Activated CD8-positive, alpha-beta T cell treated with anti-CD3 and anti-CD28 coated beads for 36 hours (primary cell): ENCODE results near the gene FYN. TPM values are rescaled to one million over a fixed set of nuclear protein-coding genes. Genes with fewer than 3 reads are reported as not detected.

Experiments used
- ATAC-seq: fragments of 200-7000 bp; cut with Tn5 transposase; one replicate; pipeline ENCODE4 v1.10.0; 2021; ENCODE audit warnings: mild to moderate bottlenecking, moderate library complexity
- CTCF ChIA-PET: fragments of 350-600 bp; sonication (Branson Sonifier 250); formaldehyde crosslinking; loops from one replicate; lab custom pipeline; 2021; ENCODE audit warnings: antibody characterized with exemption; lab: Charles Lee
- POLR2A ChIA-PET: fragments of 350-600 bp; sonication (Branson Sonifier 250); formaldehyde crosslinking; loops from one replicate; lab custom pipeline; 2021; ENCODE audit warnings: antibody characterized with exemption; lab: Charles Lee
- DNase-seq: peaks from one replicate; pipeline ENCODE4 v3.0.0-alpha.2; 2020
- H3K27ac Mint-ChIP-seq: one replicate; pipeline ENCODE4 v1.8.0; 2021; ENCODE audit warnings: mild to moderate bottlenecking, mixed read lengths
- H3K27me3 Mint-ChIP-seq: one replicate; pipeline ENCODE4 v1.8.0; 2021; ENCODE audit warnings: mixed read lengths
- H3K36me3 Mint-ChIP-seq: one replicate; pipeline ENCODE4 v1.8.0; 2021; ENCODE audit warnings: low read depth, mixed read lengths
- H3K4me1 Mint-ChIP-seq: one replicate; pipeline ENCODE4 v1.8.0; 2021; ENCODE audit warnings: low read depth, mixed read lengths
- H3K4me3 Mint-ChIP-seq: one replicate; pipeline ENCODE4 v1.8.0; 2021; ENCODE audit warnings: mild to moderate bottlenecking, moderate library complexity, mixed read lengths
- H3K9me3 Mint-ChIP-seq: one replicate; pipeline ENCODE4 v1.8.0; 2021; ENCODE audit warnings: mixed read lengths
- intact Hi-C: fragments of 100-400 bp; cut with micrococcal nuclease; formaldehyde crosslinking; loops from one replicate; pipeline ENCODE4 v1.10.0; 2022
- total RNA-seq, 2 experiments: library from RNA; stranded (reverse); gene quantifications; one replicate each; pipeline ENCODE4 v1.2.3, GENCODE V29; 2021
- TF ChIP-seq, protein P1 (sequence below): fragments of 200-600 bp; IDR thresholded peaks from one replicate; pipeline ENCODE4 v1.8.0; 2022; ENCODE audit warnings: antibody characterized with exemption, mild to moderate bottlenecking

The FYN gene
- total RNA-seq, 2 experiments from 2014 or later = 384 to 386 TPM

DNA sequence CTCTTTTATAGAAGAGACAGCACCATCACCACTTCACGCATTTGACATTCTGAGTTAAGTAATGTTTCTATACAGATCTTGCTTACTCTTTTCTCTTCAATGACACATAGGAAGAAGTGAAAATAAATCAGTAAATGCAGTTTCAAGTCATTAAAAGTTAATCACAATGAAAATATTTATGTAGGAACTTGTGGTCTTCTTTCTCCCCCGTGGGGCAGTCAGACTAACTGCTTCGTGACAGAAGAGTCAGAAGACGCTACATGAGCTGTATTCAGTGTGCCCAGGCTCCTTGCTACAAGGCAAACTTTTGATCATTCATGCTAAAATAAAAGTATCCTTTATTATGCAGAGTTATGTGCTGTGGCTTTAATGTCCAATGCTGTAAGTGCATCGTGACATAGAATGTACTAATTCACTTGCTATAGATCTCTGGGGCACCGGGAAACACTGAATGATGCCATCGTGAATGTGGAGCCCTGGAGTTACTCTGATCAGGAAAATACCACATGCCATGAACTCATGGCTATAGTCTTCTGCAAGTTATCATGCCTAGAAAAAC lies 149.8 kb downstream of the FYN start:
- no peak for DNase-seq
- TF ChIP-seq, protein P1, sequence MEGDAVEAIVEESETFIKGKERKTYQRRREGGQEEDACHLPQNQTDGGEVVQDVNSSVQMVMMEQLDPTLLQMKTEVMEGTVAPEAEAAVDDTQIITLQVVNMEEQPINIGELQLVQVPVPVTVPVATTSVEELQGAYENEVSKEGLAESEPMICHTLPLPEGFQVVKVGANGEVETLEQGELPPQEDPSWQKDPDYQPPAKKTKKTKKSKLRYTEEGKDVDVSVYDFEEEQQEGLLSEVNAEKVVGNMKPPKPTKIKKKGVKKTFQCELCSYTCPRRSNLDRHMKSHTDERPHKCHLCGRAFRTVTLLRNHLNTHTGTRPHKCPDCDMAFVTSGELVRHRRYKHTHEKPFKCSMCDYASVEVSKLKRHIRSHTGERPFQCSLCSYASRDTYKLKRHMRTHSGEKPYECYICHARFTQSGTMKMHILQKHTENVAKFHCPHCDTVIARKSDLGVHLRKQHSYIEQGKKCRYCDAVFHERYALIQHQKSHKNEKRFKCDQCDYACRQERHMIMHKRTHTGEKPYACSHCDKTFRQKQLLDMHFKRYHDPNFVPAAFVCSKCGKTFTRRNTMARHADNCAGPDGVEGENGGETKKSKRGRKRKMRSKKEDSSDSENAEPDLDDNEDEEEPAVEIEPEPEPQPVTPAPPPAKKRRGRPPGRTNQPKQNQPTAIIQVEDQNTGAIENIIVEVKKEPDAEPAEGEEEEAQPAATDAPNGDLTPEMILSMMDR = no peak
- Mint-ChIP-seq H3K27me3 (no peaks in the 10 kb centered on the region), H3K4me3 (no peak overlapping the region), H3K27ac (no peak overlapping the region), H3K4me1 (peaks cover 97% of the 10 kb centered on the region), H3K9me3 (no peaks in the 10 kb centered on the region), H3K36me3 (peaks cover 78% of the 10 kb centered on the region)
- ChIA-PET CTCF (interaction anchor here (1.0 to 5.0 kb wide), 9 partner anchors 13 to 274 kb away, joined by 3 to 30 read pairs (median 5); no protein-coding TSS in a partner anchor), POLR2A (interaction anchor here (0.9 to 1.5 kb wide), 3 partner anchors 29 to 100 kb away, joined by 3 read pairs; no protein-coding TSS in a partner anchor)
- ATAC-seq = no peak
- intact Hi-C loops = no loop called here

DNA sequence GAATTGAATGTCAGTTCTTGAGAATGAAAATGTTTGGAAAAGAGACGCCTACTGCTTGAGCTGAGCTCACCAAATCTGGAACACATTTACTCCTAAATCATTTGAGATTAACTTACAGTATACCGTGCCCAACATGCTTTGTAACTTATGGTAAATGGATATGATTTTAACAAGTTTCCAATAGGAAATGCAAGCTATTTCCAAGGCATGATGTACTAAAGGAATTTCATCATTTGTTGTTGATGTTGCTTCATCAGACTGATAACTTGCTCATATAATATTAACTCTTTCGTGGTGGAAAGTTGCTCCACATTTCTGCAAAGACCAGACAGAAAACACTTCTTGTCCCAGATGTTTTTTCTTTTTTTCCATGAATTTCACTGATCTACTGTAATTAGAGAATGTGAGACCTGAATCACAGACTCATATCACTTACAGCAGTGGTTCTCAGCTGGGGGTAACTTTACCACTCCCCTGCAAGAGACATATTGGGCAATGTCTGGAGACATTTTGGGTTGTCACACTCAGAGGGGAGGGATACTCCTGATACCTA lies 151.0 kb downstream of the FYN start:
- H3K9me3 Mint-ChIP-seq = no peaks in the 10 kb centered on the region
- CTCF ChIA-PET = interaction anchor here (0.6 to 5.0 kb wide), 20 partner anchors 8 to 286 kb away, joined by 3 to 30 read pairs (median 4); no protein-coding TSS in a partner anchor
- TF ChIP-seq, protein P1 = no peak

DNA sequence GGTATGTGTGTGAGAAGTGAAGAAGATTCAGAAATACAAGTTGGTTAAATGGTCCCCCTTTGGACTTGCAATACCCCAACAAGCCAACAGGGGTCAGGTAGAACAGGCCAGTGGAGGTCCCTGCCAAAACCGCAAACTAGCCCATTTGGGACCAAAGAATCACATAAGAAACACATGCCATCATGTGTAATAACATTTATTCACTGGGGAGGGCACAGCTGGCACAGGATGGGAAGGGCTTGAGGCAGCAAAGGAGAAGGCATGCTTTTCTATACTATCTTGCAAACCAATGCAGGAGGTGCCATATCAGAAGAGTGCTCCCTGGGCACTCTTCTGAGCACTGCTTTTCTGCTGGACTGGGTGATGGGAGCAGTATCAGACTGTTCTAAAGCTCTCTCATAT lies 151.5 kb downstream of the FYN start:
- TF ChIP-seq, protein P1 = peak; percentile 66
- no peaks in the 10 kb centered on the region for H3K9me3 Mint-ChIP-seq
- no peak overlapping the region for H3K4me3 Mint-ChIP-seq
- intact Hi-C loops = no loop called here
- ChIA-PET CTCF (interaction anchor here (0.6 to 5.0 kb wide), 19 partner anchors 8 to 286 kb away, joined by 3 to 30 read pairs (median 4); no protein-coding TSS in a partner anchor), POLR2A (interaction anchor here (0.6 to 1.9 kb wide), 3 partner anchors 10 to 27 kb away, joined by 3 to 5 read pairs (median 4); no protein-coding TSS in a partner anchor)
- peak; percentile 40 for ATAC-seq
- H3K27me3 Mint-ChIP-seq = no peaks in the 10 kb centered on the region
- H3K36me3 Mint-ChIP-seq = peaks cover 76% of the 10 kb centered on the region
- peak; percentile 67 for DNase-seq
- peak overlapping the region; percentile 79 for H3K27ac Mint-ChIP-seq
- peaks cover 95% of the 10 kb centered on the region for H3K4me1 Mint-ChIP-seq

More for the DNA sequence above, 151.0 kb downstream of the FYN start:
- DNase-seq (no peak), ATAC-seq (no peak)
- Mint-ChIP-seq H3K36me3 (peaks cover 77% of the 10 kb centered on the region), H3K4me1 (peaks cover 97% of the 10 kb centered on the region), H3K4me3 (no peak overlapping the region), H3K27ac (peak overlapping the region; percentile 79), H3K27me3 (no peaks in the 10 kb centered on the region)
- intact Hi-C loops = no loop called here
- POLR2A ChIA-PET = interaction anchor here (0.6 to 1.9 kb wide), 3 partner anchors 11 to 26 kb away, joined by 3 to 5 read pairs (median 4); no protein-coding TSS in a partner anchor

DNA sequence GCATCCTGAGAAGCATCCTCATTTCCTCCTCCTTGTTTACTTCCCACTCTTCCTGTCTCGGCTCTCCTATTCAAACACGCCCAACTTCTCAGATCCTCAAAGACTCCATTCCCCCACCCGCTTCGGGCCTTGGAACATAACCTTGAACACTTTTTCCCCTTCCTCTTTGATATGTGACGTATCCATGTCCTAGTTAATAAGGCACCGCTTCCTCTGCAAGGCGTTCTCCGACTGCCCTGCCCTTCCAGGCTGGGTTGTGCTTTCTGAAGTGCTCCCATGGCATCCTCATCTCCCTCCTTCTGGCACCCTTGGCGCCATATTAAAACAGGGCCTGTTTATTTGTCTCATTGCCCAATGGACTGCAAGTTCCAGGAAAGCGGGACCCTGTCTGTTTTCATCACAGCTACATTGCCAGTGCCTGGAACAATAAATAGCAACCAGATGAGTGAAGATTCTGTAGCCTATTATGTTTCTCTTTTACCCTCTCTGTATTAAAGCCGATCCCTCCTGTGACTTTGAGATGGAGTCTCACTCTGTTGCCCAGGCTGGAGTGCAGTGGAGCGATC lies 152.2 kb downstream of the FYN start:
- H3K27me3 Mint-ChIP-seq = no peaks in the 10 kb centered on the region
- ChIA-PET CTCF (interaction anchor here (1.4 to 5.0 kb wide), 6 partner anchors 7 to 106 kb away, joined by 3 to 30 read pairs (median 4); no protein-coding TSS in a partner anchor), POLR2A (interaction anchor here (1.9 kb wide), 1 partner anchor 21 kb away, joined by 5 read pairs; no protein-coding TSS in a partner anchor)
- H3K9me3 Mint-ChIP-seq = no peaks in the 10 kb centered on the region
- H3K27ac Mint-ChIP-seq = peak overlapping the region; percentile 79
- DNase-seq (no peak), ATAC-seq (no peak)
- intact Hi-C loops = no loop called here
- H3K36me3 Mint-ChIP-seq = peaks cover 73% of the 10 kb centered on the region
- TF ChIP-seq, protein P1 = no peak
- H3K4me1 Mint-ChIP-seq = peaks cover 92% of the 10 kb centered on the region
- no peak overlapping the region for H3K4me3 Mint-ChIP-seq
